GM21619 (cell line): ENCODE data around the gene TRIM51.
"Not testable (repeated sequence)": the region's sequence is repeated elsewhere in the genome, so short reads cannot be mapped to it uniquely, and the experiment has no call there.

Experiments used
- ATAC-seq: cut with Tn5 transposase; IDR thresholded peaks from one replicate; pipeline ENCODE4 v1.9.1; 2021; ENCODE audit not compliant: unreplicated experiment

The TRIM51 gene, protein sequence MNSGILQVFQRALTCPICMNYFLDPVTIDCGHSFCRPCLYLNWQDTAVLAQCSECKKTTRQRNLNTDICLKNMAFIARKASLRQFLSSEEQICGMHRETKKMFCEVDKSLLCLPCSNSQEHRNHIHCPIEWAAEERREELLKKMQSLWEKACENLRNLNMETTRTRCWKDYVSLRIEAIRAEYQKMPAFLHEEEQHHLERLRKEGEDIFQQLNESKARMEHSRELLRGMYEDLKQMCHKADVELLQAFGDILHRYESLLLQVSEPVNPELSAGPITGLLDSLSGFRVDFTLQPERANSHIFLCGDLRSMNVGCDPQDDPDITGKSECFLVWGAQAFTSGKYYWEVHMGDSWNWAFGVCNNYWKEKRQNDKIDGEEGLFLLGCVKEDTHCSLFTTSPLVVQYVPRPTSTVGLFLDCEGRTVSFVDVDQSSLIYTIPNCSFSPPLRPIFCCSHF

GRCh38 chr11:55882997-55883396, at the start of gene TRIM51:
Gene TRIM51, plus strand, starts transcription at chr11:55883297. Its CDS starts 2,132 bp downstream, at chr11:55885429.
- not testable (repeated sequence) for ATAC-seq

DNA sequence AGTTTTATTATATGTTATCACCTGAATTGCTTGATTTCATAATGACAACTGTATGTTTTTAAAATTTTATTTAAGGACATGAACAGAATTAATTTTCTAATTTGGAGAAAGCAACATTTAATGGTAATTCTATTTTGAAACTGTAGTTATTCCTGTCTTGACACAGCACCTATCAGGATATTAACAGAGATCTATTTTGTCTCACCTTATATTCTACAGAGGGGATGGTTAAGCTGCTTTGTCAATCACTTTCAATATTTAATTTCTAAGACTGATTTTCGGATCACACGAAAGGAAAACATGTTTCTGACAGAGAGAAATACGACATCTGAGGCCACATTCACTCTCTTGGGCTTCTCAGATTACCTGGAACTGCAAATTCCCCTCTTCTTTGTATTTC, 44.6 kb upstream of the TRIM51 start, which contains the start of gene OR5D16:
TSS of gene OR5D16 (plus strand) at position 301 of the 400 bp plus-strand sequence. CDS start at position 301, 0 bp downstream.
- ATAC-seq: no peak

- ATAC-seq: no peak
These were observed 35.6 kb upstream of the TRIM51 start for GRCh38 chr11:55847453-55847852.

- no peak for ATAC-seq
These were observed 34.1 kb upstream of the TRIM51 start for GRCh38 chr11:55849037-55849436.

GRCh38 chr11:55852141-55852540, 31.0 kb upstream of the TRIM51 start:
- no peak for ATAC-seq

DNA sequence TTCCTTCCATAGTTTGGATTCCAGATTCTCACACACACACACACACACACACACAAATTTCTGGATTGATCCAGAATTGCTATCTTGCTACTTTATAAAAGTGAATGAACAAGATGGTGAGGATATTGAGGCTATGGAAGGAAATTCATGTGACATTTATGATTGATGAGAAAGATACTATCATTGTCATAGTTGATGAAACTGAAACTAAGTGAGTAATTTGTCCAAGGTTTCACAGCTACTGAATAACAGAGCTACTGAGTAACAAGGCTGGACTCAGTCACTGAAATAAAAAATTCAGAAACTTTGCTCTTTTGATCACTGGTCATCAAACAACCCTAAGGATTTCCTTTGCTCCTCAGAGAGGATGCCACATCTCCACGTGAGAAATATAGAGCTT, 28.4 kb upstream of the TRIM51 start:
- no peak for ATAC-seq

DNA sequence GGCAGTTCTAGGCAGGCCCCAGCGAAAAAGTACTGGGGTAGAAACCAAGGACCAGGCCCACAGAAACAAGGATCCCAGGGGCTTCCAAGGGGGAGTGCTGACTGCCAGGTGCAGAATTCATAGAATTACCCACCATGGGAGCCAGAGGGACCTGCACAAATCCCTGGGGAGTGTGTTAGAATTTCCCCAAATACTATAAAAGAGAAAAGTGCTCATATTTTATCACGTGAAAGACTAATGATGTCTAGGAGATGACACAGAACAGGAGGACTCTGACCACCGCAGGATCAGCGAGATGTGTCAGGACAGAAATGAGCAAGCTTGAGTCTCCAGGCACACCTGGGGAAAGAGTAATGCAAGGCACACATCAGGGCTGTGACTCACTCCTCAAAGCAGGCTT, 15.7 kb upstream of the TRIM51 start:
- not testable (repeated sequence) for ATAC-seq

DNA sequence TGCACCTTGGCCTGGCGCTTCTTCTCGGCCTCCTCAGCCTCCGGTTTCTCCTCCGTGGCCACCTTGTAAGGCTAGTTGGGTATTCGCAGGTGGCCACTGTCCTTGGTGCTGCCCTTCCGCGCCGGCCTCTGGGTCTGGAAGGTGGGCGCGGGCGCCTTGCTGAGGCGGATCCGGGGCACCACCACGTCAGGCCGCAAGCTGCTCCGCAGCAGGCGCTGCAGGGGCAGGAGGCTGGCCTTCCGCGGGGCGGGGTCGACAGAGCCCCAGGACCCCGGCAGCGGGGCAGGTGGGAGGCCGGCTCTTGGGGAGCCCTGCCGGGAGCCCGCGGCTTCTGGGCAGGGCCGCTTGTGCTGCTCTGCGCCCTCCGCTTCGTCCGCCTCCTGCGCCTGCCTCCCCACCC, 10.4 kb upstream of the TRIM51 start:
- ATAC-seq: not testable (repeated sequence)

DNA sequence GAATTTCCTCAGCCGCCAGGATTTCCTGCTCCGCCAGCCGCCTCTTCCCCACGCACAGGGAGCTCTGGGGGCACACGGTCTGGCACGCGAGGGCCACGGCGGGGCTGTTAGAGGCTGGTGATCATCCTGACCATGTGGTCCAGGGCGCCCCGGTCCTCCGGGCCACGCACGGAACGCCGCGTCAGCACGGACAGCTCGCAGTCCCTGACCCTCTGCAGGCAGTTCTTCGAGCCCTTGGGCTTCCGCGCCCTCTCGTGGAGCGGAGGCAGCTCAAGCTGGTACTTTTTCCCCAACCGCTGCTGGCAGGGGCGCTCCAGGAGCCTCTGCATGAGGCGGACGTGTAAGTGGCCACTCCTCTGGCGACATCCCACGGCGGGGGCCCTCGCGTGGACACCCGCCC, 10.0 kb upstream of the TRIM51 start:
- not testable (repeated sequence) for ATAC-seq

DNA sequence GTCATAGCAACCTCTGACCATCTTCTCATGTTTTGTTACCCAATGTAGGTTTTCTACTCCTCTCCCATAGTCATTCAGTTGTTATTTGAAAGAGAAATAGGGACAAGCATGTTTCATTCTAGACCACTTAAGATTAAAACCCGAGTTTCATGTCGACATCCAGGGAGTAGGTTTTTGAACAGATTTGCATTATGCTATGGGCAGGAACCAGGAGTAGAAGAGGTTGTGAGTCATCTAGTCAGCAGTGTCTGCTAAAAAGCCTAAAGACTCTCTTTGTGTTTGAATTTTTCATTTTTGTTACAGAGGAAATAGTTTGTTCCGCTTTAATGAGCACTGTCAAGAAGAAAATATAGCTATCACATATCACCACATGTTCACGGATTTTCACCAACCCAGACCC, 1.9 kb downstream of the TRIM51 start:
- not testable (repeated sequence) for ATAC-seq

GRCh38 chr11:55885481-55885880, 2.4 kb downstream of the TRIM51 start:
- not testable (repeated sequence) for ATAC-seq

- no peak for ATAC-seq
These were observed 12.1 kb downstream of the TRIM51 start for GRCh38 chr11:55895216-55895615.

GRCh38 chr11:55902308-55902707, 19.2 kb downstream of the TRIM51 start:
- no peak for ATAC-seq

- no peak for ATAC-seq
These were observed 31.4 kb downstream of the TRIM51 start, which contains the start of gene OR5W2 for GRCh38 chr11:55914482-55914881. Gene OR5W2, minus strand, starts transcription at chr11:55914582. Its CDS starts 0 bp downstream, at chr11:55914582.

DNA sequence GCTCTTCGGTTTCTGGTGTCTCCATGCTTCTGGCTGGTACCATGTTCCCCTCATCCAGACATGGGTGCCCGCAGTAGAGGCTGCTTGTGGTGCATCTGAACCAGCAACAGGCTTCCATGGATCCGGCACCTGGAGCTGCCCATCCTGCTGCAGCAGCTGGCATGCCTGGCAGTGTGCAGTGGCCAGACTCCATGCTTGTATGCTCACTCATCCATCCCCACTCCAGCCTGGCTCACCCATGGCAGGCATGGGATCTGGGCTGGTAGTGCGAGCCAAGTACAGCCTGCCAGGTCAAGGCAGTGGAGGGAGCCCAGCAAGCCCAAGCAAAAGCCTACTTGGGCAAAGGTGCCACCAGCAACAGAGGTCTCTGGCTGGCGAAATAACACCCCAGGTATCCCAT, 37.4 kb downstream of the TRIM51 start:
- no peak for ATAC-seq

DNA sequence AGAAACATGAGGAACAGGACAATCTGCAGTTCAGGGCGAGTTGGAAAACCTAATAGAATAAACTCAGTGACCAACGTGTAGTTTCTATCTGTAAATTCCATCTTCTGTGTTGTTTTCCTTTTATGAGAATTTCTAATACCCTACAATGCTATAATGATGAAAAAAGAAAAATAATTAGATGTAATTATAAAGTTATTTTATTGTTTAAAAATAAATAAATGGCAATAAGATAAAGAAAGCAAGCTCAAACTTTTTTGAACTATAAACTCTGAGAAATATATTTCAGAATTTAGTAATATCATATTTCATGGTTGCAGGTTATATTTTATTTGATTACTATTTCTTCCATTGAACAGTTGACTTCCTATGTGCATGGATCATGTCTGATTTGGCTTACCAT, 53.2 kb downstream of the TRIM51 start, which contains the start of gene OR5I1:
TSS of gene OR5I1 (minus strand) at position 101 of the 400 bp plus-strand sequence. CDS start at position 101, 0 bp downstream.
- no peak for ATAC-seq
